Smooth muscle cell (in vitro differentiated cells): ENCODE results near the gene SERPINB6. TPM values are rescaled to one million over a fixed set of nuclear protein-coding genes. Genes with fewer than 3 reads are reported as not detected.

Experiments used
- DNase-seq: peaks from one replicate; lab custom pipeline; 2025; ENCODE audit not compliant: unreplicated experiment; lab: John Stamatoyannopoulos, UW
- H2AFZ ChIP-seq: fragments of 200-600 bp; sonication (generic); 2 replicates; pipeline ENCODE4 v1.6.0; 2016; ENCODE audit warnings: antibody characterized with exemption, low read depth, mild to moderate bottlenecking
- H3F3A ChIP-seq: fragments of 200-600 bp; sonication (generic); 2 replicates; pipeline ENCODE4 v1.6.0; 2017; ENCODE audit warnings: antibody characterized with exemption, low read depth
- H3K27ac ChIP-seq: fragments of 200-600 bp; sonication (generic); 2 replicates; pipeline ENCODE4 v1.5.1; 2016; ENCODE audit warnings: low read depth, mild to moderate bottlenecking
- H3K27me3 ChIP-seq: fragments of 200-600 bp; sonication (generic); 2 replicates; pipeline ENCODE4 v1.6.1; 2016; ENCODE audit warnings: low read depth, mild to moderate bottlenecking
- H3K36me3 ChIP-seq: fragments of 200-600 bp; sonication (generic); 2 replicates; pipeline ENCODE4 v1.5.1; 2016; ENCODE audit warnings: low read depth
- H3K4me1 ChIP-seq: fragments of 200-600 bp; sonication (generic); 2 replicates; pipeline ENCODE4 v1.5.1; 2016; ENCODE audit warnings: low read depth
- H3K4me2 ChIP-seq: fragments of 200-600 bp; sonication (generic); 2 replicates; pipeline ENCODE4 v1.6.0; 2016; ENCODE audit warnings: mild to moderate bottlenecking
- H3K4me3 ChIP-seq: fragments of 200-600 bp; sonication (generic); 2 replicates; pipeline ENCODE4 v1.5.1; 2016; ENCODE audit warnings: mild to moderate bottlenecking
- H3K79me2 ChIP-seq: fragments of 200-600 bp; sonication (generic); 2 replicates; pipeline ENCODE4 v1.6.0; 2016; ENCODE audit warnings: low read depth, mild to moderate bottlenecking
- H3K9ac ChIP-seq: fragments of 200-600 bp; sonication (generic); 2 replicates; pipeline ENCODE4 v1.6.0; 2016; ENCODE audit warnings: low read depth
- H3K9me3 ChIP-seq: fragments of 200-600 bp; sonication (generic); replicated peaks from 2 replicates; pipeline ENCODE4 v1.5.1; 2016; ENCODE audit warnings: low read depth
- H4K20me1 ChIP-seq: fragments of 200-600 bp; sonication (generic); 2 replicates; pipeline ENCODE4 v1.6.0; 2016; ENCODE audit warnings: low read depth
- CTCF ChIP-seq: fragments of 200-600 bp; sonication (generic); IDR thresholded peaks from 2 replicates; pipeline ENCODE4 v1.5.1; 2017; ENCODE audit warnings: borderline replicate concordance, mild to moderate bottlenecking, antibody characterized with exemption; ENCODE audit not compliant: insufficient read depth, poor library complexity, severe bottlenecking
- WGBS: methylation state at CpG from one replicate; pipeline ENCODE4 v1.1.7; 2016; ENCODE audit warnings: low lambda C conversion rate; 5-methylcytosine and 5-hydroxymethylcytosine counted together
- polyA plus RNA-seq: library from polyadenylated mRNA; unstranded; fragments of >200 nt; fragmentation: Nextera tagmentation; extraction: Ambion mirVana; gene quantifications from 2 replicates; pipeline ENCODE4 v1.2.1, GENCODE V29; 2016
- total RNA-seq: library from RNA; depleted of rRNA; stranded (reverse); fragments of >200 nt; gene quantifications from 2 replicates; pipeline ENCODE4 v1.2.3, GENCODE V29; 2014

SERPINB6 gene
- total and polyA plus RNA-seq, 2 experiments from 2014 or later = 67.8 to 118 TPM

- DNase-seq = peak; percentile 92
- 1% methylated on average over 41 of the region's 64 CpGs for WGBS
- H3K4me1 ChIP-seq = peaks cover 19% of the 10 kb centered on the region
- peak overlapping the region; percentile 93 for H3K4me2 ChIP-seq
- peak overlapping the region; percentile 94 for H3K9ac ChIP-seq
- H3K4me3 ChIP-seq = peak overlapping the region; percentile 56
- no peaks in the 10 kb centered on the region for H3K9me3 ChIP-seq
- H3K27ac ChIP-seq = peak overlapping the region; percentile 99
- no peaks in the 10 kb centered on the region for H3K36me3 ChIP-seq
- no peaks in the 10 kb centered on the region for H3K27me3 ChIP-seq
- TF ChIP-seq CTCF = peak; percentile 85
- H3K79me2 ChIP-seq = no peaks in the 10 kb centered on the region
- H3F3A ChIP-seq = peaks cover 26% of the 10 kb centered on the region
- H2AFZ ChIP-seq = peak overlapping the region; percentile 64
- no peaks in the 10 kb centered on the region for H4K20me1 ChIP-seq
Observed at GRCh38 chr6:2988426-2989331, 17.3 kb upstream of the SERPINB6 start.

GRCh38 chr6:2988094-2988425 lies 16.7 kb upstream of the SERPINB6 start:
- no peaks in the 10 kb centered on the region for H3K36me3 ChIP-seq
- no peaks in the 10 kb centered on the region for H3K9me3 ChIP-seq
- H3F3A ChIP-seq = peaks cover 26% of the 10 kb centered on the region
- peak overlapping the region; percentile 93 for H3K4me2 ChIP-seq
- peaks cover 19% of the 10 kb centered on the region for H3K4me1 ChIP-seq
- WGBS = 34% methylated on average over 2 of the region's 2 CpGs
- H3K27me3 ChIP-seq = no peaks in the 10 kb centered on the region
- no peaks in the 10 kb centered on the region for H4K20me1 ChIP-seq
- H3K9ac ChIP-seq = no peak overlapping the region
- DNase-seq = no peak
- H3K79me2 ChIP-seq = no peaks in the 10 kb centered on the region
- H3K4me3 ChIP-seq = peak overlapping the region; percentile 56
- peak overlapping the region; percentile 99 for H3K27ac ChIP-seq
- TF ChIP-seq CTCF = no peak
- peak overlapping the region; percentile 64 for H2AFZ ChIP-seq

- H3K4me2 ChIP-seq = no peak overlapping the region
- no peak overlapping the region for H3K4me3 ChIP-seq
- H3K27ac ChIP-seq = no peak overlapping the region
- H3F3A ChIP-seq = peaks cover 28% of the 10 kb centered on the region
- no peaks in the 10 kb centered on the region for H4K20me1 ChIP-seq
- H3K9me3 ChIP-seq = no peaks in the 10 kb centered on the region
- TF ChIP-seq CTCF = no peak
- no peak for DNase-seq
- no peaks in the 10 kb centered on the region for H3K27me3 ChIP-seq
- no peak overlapping the region for H3K9ac ChIP-seq
- H2AFZ ChIP-seq = no peak overlapping the region
- H3K36me3 ChIP-seq = no peaks in the 10 kb centered on the region
- 63% methylated on average over 4 of the region's 4 CpGs for WGBS
- no peaks in the 10 kb centered on the region for H3K79me2 ChIP-seq
- H3K4me1 ChIP-seq = peaks cover 19% of the 10 kb centered on the region
Observed at GRCh38 chr6:2986722-2987221, 15.4 kb upstream of the SERPINB6 start.
